Activated CD8-positive, alpha-beta memory T cell treated with anti-CD3 and anti-CD28 coated beads for 4 hours (primary cell): ENCODE results near the gene SET.
A peak's percentile ranks its signal among the peaks of the same experiment; 100 is the strongest.

Experiments
- DNase-seq, 2 donors: peaks; one replicate each; pipeline ENCODE4 v3.0.0-alpha.2; 2020; ENCODE audit warnings: low read depth in 2 of 2

SET gene

GRCh38 chr9:128712451-128713410 is 23.7 kb downstream of the SET start:
- no peak for DNase-seq

GRCh38 chr9:128713411-128713780 is 24.4 kb downstream of the SET start:
- DNase-seq, result no peak

GRCh38 chr9:128713941-128714573 is 25.0 kb downstream of the SET start:
- DNase-seq, result no peak

GRCh38 chr9:128714586-128715435 is 25.8 kb downstream of the SET start:
- DNase-seq, result no peak

- DNase-seq, result no peak
Observed at GRCh38 chr9:128715436-128715750, 26.4 kb downstream of the SET start.

GRCh38 chr9:128716581-128717254 is 27.7 kb downstream of the SET start:
- no peak for DNase-seq

- no peak for DNase-seq
Observed at GRCh38 chr9:128718047-128718446, 29.0 kb downstream of the SET start.

GRCh38 chr9:128718475-128718874 is 29.5 kb downstream of the SET start:
- no peak for DNase-seq

GRCh38 chr9:128719919-128720605 is 31.0 kb downstream of the SET start:
- DNase-seq, result no peak

GRCh38 chr9:128720841-128721486 is 31.9 kb downstream of the SET start:
- DNase-seq, result no peak

- no peak for DNase-seq
Observed at GRCh38 chr9:128721487-128722010, 32.5 kb downstream of the SET start.

- no peak for DNase-seq
Observed at GRCh38 chr9:128722380-128723351, 33.6 kb downstream of the SET start.

GRCh38 chr9:128723352-128723865 is 34.4 kb downstream of the SET start:
- DNase-seq, result no peak

GRCh38 chr9:128723866-128724743 is 35.1 kb downstream of the SET start, which contains the start of gene ZDHHC12:
Gene ZDHHC12, minus strand, starts transcription at chr9:128724127. Its CDS starts 34 bp downstream, at chr9:128724093.
- DNase-seq, result peak; percentile 97 to 98

GRCh38 chr9:128724744-128725211 is 35.8 kb downstream of the SET start:
- DNase-seq, result no peak

- DNase-seq, result no peak
Observed at GRCh38 chr9:128727640-128728248, 38.7 kb downstream of the SET start.

GRCh38 chr9:128728298-128728697 is 39.3 kb downstream of the SET start:
- DNase-seq, result no peak
